ENCODE measurements around the gene SIPA1.

Gene SIPA1

GRCh38 chr11:65644837-65645236 lies 6.9 kb downstream of the SIPA1 start:
- DNase-seq: no peak

GRCh38 chr11:65645710-65646109 lies 7.8 kb downstream of the SIPA1 start:
- no peak for DNase-seq

GRCh38 chr11:65646288-65646957 lies 8.5 kb downstream of the SIPA1 start:
- DNase-seq: no peak

- peak; percentile 60 for DNase-seq
Measured at GRCh38 chr11:65646958-65647701, 9.2 kb downstream of the SIPA1 start.

GRCh38 chr11:65648997-65649493 lies 11.1 kb downstream of the SIPA1 start:
- peak; percentile 41 for DNase-seq

GRCh38 chr11:65649656-65650546 lies 12.0 kb downstream of the SIPA1 start:
- peak; percentile 26 for DNase-seq

GRCh38 chr11:65650547-65651338 lies 12.8 kb downstream of the SIPA1 start:
- DNase-seq: peak; percentile 51

GRCh38 chr11:65651339-65651588 lies 13.4 kb downstream of the SIPA1 start:
- DNase-seq: no peak

GRCh38 chr11:65651589-65652510 lies 13.9 kb downstream of the SIPA1 start:
- DNase-seq: peak; percentile 74

- DNase-seq: peak; percentile 95
Measured at GRCh38 chr11:65652511-65653228, 14.8 kb downstream of the SIPA1 start.

- DNase-seq: no peak
Measured at GRCh38 chr11:65653229-65654225, 15.6 kb downstream of the SIPA1 start.

GRCh38 chr11:65654375-65655349 lies 16.8 kb downstream of the SIPA1 start:
- peak; percentile 42 for DNase-seq

GRCh38 chr11:65655570-65656332 lies 17.9 kb downstream of the SIPA1 start:
- DNase-seq: no peak

- DNase-seq: no peak
Measured at GRCh38 chr11:65657426-65657825, 19.5 kb downstream of the SIPA1 start.

GRCh38 chr11:65658174-65659021 lies 20.5 kb downstream of the SIPA1 start:
- no peak for DNase-seq

- DNase-seq: no peak
Measured at GRCh38 chr11:65660038-65660437, 22.1 kb downstream of the SIPA1 start.
